Choroid plexus epithelial cell (primary cell): ENCODE measurements around the gene TAF10.

Source experiments
- DNase-seq: peaks from one replicate; pipeline ENCODE4 v3.0.0-alpha.2; 2010; ENCODE audit warnings: low read depth
- H3K4me3 ChIP-seq: 2 replicates; pipeline ENCODE4 v1.5.1; 2011; ENCODE audit warnings: low read depth, mild to moderate bottlenecking, control low read depth, low read length, moderate library complexity
- TF ChIP-seq, protein P1 (sequence below): conservative IDR thresholded peaks from 2 replicates; pipeline ENCODE4 v1.5.1; 2011; ENCODE audit warnings: low read depth, mild to moderate bottlenecking, control low read depth, inconsistent platforms, low read length, moderate library complexity

The TAF10 gene

GRCh38 chr11:6625832-6626420 is 13.9 kb upstream of the TAF10 start:
- TF ChIP-seq, protein P1, sequence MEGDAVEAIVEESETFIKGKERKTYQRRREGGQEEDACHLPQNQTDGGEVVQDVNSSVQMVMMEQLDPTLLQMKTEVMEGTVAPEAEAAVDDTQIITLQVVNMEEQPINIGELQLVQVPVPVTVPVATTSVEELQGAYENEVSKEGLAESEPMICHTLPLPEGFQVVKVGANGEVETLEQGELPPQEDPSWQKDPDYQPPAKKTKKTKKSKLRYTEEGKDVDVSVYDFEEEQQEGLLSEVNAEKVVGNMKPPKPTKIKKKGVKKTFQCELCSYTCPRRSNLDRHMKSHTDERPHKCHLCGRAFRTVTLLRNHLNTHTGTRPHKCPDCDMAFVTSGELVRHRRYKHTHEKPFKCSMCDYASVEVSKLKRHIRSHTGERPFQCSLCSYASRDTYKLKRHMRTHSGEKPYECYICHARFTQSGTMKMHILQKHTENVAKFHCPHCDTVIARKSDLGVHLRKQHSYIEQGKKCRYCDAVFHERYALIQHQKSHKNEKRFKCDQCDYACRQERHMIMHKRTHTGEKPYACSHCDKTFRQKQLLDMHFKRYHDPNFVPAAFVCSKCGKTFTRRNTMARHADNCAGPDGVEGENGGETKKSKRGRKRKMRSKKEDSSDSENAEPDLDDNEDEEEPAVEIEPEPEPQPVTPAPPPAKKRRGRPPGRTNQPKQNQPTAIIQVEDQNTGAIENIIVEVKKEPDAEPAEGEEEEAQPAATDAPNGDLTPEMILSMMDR, result no peak
- no peak for DNase-seq
- H3K4me3 ChIP-seq, result no peak overlapping the region

- TF ChIP-seq, protein P1, result no peak
- no peak for DNase-seq
- H3K4me3 ChIP-seq, result no peak overlapping the region
These were observed 13.3 kb upstream of the TAF10 start for GRCh38 chr11:6625156-6625831.

- H3K4me3 ChIP-seq, result no peak overlapping the region
- no peak for DNase-seq
- TF ChIP-seq, protein P1, result no peak
These were observed 11.7 kb upstream of the TAF10 start for GRCh38 chr11:6623391-6624363.

DNA sequence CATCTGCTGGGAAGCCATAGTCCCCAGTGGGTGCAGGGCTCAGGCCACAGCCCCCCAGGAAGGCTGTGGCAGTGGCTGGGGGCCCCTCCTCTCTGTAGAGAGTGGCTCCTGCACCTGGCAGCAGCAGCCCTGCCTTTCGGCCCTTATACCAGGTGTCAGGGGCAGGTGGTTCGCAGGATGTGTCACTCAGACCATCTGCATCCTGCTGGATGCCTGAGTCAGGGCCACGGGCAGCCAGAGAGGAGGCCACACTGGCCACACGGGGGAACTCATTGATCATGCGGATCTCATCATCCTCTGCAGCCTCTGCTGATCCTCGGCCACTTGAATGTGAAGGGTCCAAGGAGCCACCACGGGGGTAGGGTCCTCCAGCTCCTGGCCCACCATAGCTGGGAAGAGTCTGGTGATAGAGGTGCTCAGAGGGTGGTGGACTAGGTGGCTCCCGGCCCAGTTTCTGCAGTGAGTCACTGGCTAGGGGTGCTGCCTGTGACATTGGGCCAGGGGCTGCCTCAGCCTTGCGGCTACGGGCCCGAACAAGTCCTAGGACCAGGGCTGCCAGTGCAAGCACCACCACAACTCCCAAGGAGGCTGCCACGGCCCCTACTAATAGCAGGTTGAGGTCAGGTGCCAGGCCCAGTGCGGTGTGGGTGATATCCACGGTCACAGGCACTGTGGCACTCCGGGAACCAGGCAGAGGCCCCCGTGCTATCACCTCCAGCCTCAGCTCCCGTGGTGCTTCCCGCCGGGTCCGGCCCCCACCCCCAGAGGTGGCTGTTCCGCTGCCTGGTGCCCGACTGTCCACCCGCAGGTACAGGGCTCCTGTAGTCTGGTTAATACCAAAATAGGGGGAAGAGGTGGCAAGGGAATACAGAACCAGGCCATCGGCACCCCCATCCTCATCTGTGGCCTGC is 10.5 kb upstream of the TAF10 start:
- H3K4me3 ChIP-seq, result no peak overlapping the region
- TF ChIP-seq, protein P1, result peak; percentile 20
- DNase-seq, result no peak

GRCh38 chr11:6621711-6622211 is 9.7 kb upstream of the TAF10 start:
- DNase-seq, result no peak
- TF ChIP-seq, protein P1, result no peak
- H3K4me3 ChIP-seq, result no peak overlapping the region

DNA sequence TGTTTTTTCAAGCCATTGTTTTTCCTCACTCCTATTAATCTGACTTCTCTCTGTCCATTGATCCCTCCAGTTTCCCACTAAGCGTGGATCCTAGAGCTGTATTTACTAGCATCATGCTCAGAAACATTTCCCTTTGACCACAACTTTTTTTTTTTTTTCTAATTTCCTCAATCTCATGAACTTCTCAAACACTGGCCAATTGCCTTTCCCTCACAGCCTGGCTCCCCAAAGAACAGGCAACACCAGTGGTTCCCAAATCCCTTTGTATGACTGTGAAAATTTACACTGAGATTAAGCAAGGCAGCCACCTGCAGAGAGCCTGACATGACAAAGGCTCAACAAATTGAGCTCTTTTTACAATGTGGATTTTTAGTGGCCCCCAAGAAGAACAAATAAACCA is 8.6 kb upstream of the TAF10 start:
- no peak overlapping the region for H3K4me3 ChIP-seq
- DNase-seq, result no peak
- TF ChIP-seq, protein P1, result no peak
